A673 (cell line): ENCODE results near the gene SFRP5. TPM values are rescaled to one million over a fixed set of nuclear protein-coding genes. Genes with fewer than 3 reads are reported as not detected.

ENCODE experiments used
- BruUV-seq: library from RNA; stranded (reverse); fragments of 400-500 nt; replicated peaks from 2 replicates; lab custom pipeline; 2021; lab: Mats Ljungman, UMichigan
- CTCF ChIA-PET: fragments of 300-600 bp; sonication (Branson Sonifier 250); formaldehyde crosslinking; loops from one replicate; lab custom pipeline; 2022; ENCODE audit warnings: antibody characterized with exemption; lab: Charles Lee
- POLR2A ChIA-PET: fragments of 300-600 bp; sonication (Branson Sonifier 250); formaldehyde crosslinking; loops from one replicate; lab custom pipeline; 2022; ENCODE audit warnings: antibody characterized with exemption; ENCODE audit not compliant: low non-redundant PET; lab: Charles Lee
- DNase-seq: peaks from one replicate; pipeline ENCODE4 v3.0.0-alpha.2; 2015; ENCODE audit warnings: low spot score
- H3K27ac ChIP-seq: fragments of 200-600 bp; sonication (generic); 2 replicates; pipeline ENCODE4 v1.5.1; 2016; ENCODE audit warnings: mixed run types, low read depth, mild to moderate bottlenecking, mixed read lengths, antibody characterized with exemption, low read length; ENCODE audit not compliant: poor library complexity, severe bottlenecking
- H3K27me3 ChIP-seq: fragments of 200-600 bp; sonication (generic); replicated peaks from 2 replicates; pipeline ENCODE4 v1.6.1; 2017; ENCODE audit warnings: mixed run types, low read depth, mild to moderate bottlenecking, mixed read lengths, antibody characterized with exemption, low read length; ENCODE audit not compliant: insufficient read depth, poor library complexity
- H3K36me3 ChIP-seq: fragments of 200-600 bp; sonication (generic); 2 replicates; pipeline ENCODE4 v1.6.1; 2016; ENCODE audit warnings: mixed run types, mild to moderate bottlenecking, mixed read lengths, antibody characterized with exemption, low read length; ENCODE audit not compliant: insufficient read depth, poor library complexity, severe bottlenecking
- H3K4me1 ChIP-seq: fragments of 200-600 bp; sonication (generic); 2 replicates; pipeline ENCODE4 v1.6.1; 2017; ENCODE audit warnings: mixed run types, mild to moderate bottlenecking, mixed read lengths, antibody characterized with exemption, low read length; ENCODE audit not compliant: insufficient read depth, poor library complexity, severe bottlenecking
- H3K4me3 ChIP-seq: fragments of 200-600 bp; sonication (generic); 2 replicates; pipeline ENCODE4 v1.5.1; 2016; ENCODE audit warnings: low read depth, mixed run types, mild to moderate bottlenecking, mixed read lengths, low read length; ENCODE audit not compliant: poor library complexity, severe bottlenecking
- H3K9me3 ChIP-seq: fragments of 200-600 bp; sonication (generic); 2 replicates; pipeline ENCODE4 v1.6.1; 2016; ENCODE audit warnings: mixed run types, low read depth, mild to moderate bottlenecking, mixed read lengths, antibody characterized with exemption, low read length; ENCODE audit not compliant: poor library complexity, severe bottlenecking
- CTCF ChIP-seq: fragments of 300-800, 200-600 bp; sonication (generic); conservative IDR thresholded peaks from 2 replicates; pipeline ENCODE4 v1.5.1; 2017; ENCODE audit warnings: low read depth, mild to moderate bottlenecking, antibody characterized with exemption, low read length, moderate library complexity, mixed read lengths
- EZH2 ChIP-seq: fragments of 200-600 bp; sonication (generic); IDR thresholded peaks from 2 replicates; pipeline ENCODE4 v1.6.1; 2017; ENCODE audit warnings: borderline replicate concordance, low read depth, mild to moderate bottlenecking, mixed read lengths, antibody characterized with exemption, low read length; ENCODE audit not compliant: poor library complexity, severe bottlenecking
- intact Hi-C: fragments of 100-400 bp; cut with micrococcal nuclease; formaldehyde crosslinking; loops from one replicate; pipeline ENCODE4 v1.10.0; 2022; ENCODE audit not compliant: unreplicated experiment
- total RNA-seq: library from RNA; stranded (reverse); gene quantifications from 2 replicates; pipeline ENCODE4 v1.2.3, GENCODE V29; 2021

The SFRP5 gene
- total RNA-seq, 1 experiment from 2014 or later: not detected

DNA sequence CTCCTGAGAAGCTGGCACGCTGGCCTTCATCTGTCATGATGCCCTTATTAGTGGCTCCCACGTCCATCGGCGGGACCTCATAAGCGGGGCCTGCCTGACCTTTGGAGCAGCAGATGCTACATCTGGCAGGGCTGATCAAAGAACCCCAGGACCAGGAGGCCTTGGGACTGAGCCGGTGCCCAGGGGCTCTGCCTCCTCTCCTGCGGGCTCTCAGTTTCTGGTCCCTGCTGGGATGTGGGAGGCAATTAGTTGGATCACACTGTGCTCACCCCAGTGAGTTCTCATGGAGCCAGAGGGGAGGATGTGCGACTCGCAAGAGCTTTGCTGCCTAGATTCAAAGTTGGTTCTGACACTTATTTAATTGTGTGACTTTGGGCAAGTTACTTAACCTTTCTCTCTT lies 28.7 kb upstream of the SFRP5 start:
- Histone ChIP-seq H3K4me3 (no peak overlapping the region), H3K27me3 (peaks cover 9% of the 10 kb centered on the region), H3K9me3 (peaks cover 5% of the 10 kb centered on the region), H3K27ac (no peak overlapping the region), H3K4me1 (no peaks in the 10 kb centered on the region), H3K36me3 (no peaks in the 10 kb centered on the region)
- TF ChIP-seq CTCF (no peak), EZH2 (no peak)
- no TSS peak for BruUV-seq
- DNase-seq: no peak
- ChIA-PET POLR2A (no interaction called here), CTCF (no interaction called here)
- intact Hi-C loops: no loop called here

DNA sequence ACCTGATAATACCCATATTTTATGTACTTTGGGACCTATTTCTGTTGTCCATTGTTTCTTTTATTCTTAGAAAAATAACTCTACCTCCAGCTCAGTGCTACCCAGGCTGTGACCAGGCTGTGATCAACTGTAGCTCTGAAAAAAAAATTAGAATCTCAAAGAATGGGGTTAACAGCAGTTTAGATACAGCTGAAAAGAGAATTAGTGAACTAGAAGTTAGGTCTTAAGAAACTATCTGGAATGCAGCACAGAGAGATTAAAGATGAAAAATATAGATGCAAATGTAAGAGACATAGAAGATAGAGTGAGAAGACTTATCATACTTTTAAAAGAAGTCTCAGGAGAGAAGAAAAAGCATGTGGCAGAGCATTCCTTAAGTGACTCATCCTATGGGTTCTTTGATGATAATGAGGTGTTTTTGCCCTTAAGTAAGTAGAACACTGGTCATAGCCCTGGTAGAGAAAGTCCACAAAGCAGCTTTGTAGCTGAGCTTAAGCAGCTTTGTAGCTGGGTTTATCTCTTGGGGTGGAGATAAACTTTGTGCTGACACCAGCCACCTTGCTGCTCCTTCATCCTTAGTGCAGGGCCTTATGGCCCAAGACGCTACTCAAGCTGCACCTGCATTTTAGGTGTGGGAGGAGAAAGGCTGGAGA lies 27.3 kb upstream of the SFRP5 start:
- intact Hi-C loops: loop anchor here (10.0 kb wide), 1 partner anchor 246 kb away; no protein-coding TSS in a partner anchor
- no peak overlapping the region for H3K4me3 ChIP-seq
- CTCF ChIA-PET: no interaction called here

DNA sequence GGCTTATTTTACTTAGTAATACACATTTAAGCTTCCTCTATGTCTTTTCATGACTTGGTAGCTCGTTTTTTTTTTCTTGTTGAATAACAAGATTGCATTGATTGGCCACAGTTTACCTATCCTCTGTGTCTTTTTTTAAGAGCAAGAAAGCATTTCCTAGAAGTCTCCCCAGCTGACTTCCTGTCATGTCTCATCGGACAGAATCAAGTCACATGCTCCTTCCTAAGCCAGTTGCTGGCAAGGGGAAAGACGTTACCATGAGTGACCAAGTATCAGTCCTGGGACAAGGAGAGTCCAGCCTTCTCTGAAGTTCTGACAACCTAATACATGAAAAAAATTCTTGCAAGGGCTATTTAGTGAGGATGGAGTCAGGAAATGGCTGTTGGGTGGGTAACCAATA lies 24.9 kb upstream of the SFRP5 start:
- DNase-seq: no peak
- H3K36me3 ChIP-seq: no peaks in the 10 kb centered on the region
- H3K9me3 ChIP-seq: peaks cover 5% of the 10 kb centered on the region
- TF ChIP-seq EZH2 (no peak), CTCF (no peak)
- POLR2A ChIA-PET: no interaction called here
- CTCF ChIA-PET: interaction anchor here (1.3 kb wide), 1 partner anchor 72 kb away, joined by 5 read pairs; no protein-coding TSS in a partner anchor
- no peaks in the 10 kb centered on the region for H3K4me1 ChIP-seq
- intact Hi-C loops: loop anchor here (10.0 kb wide), 1 partner anchor 248 kb away; no protein-coding TSS in a partner anchor
- no peak overlapping the region for H3K4me3 ChIP-seq
- H3K27me3 ChIP-seq: peaks cover 9% of the 10 kb centered on the region
- H3K27ac ChIP-seq: no peak overlapping the region
- BruUV-seq: no TSS peak

More for the DNA sequence above, 27.3 kb upstream of the SFRP5 start:
- Histone ChIP-seq H3K27ac (no peak overlapping the region), H3K36me3 (no peaks in the 10 kb centered on the region), H3K9me3 (peaks cover 5% of the 10 kb centered on the region), H3K4me1 (no peaks in the 10 kb centered on the region), H3K27me3 (peaks cover 9% of the 10 kb centered on the region)
- DNase-seq: no peak
- POLR2A ChIA-PET: no interaction called here
- no peak for TF ChIP-seq EZH2
- no peak for TF ChIP-seq CTCF
- BruUV-seq: no TSS peak
